Kidney (tissue), 14 donors: ENCODE results near the gene ZDHHC14. TPM values are rescaled to one million over a fixed set of nuclear protein-coding genes. Genes with fewer than 3 reads are reported as not detected.

Experiments used
- DNase-seq, 5 donors: peaks; one replicate each; pipeline ENCODE4 v3.0.0-alpha.2; 2013 to 2020
- FAIRE-seq: peaks from 2 replicates; lab custom pipeline; 2012; peaks lifted over from hg19 to GRCh38; lab: Jason Lieb, UNC
- H3K27ac ChIP-seq, 2 donors: one replicate each; pipeline ENCODE4 v1.7.0; 2013; ENCODE audit warnings: low read depth in 2 of 2, low read length in 2 of 2, inconsistent platforms in 1 of 2
- H3K27me3 ChIP-seq: one replicate; pipeline ENCODE4 v1.7.1; 2013; ENCODE audit warnings: low read length, inconsistent platforms; ENCODE audit not compliant: control insufficient read depth, insufficient read depth
- H3K36me3 ChIP-seq, 3 donors: one replicate each; pipeline versions ENCODE4 v1.7.0 to v1.7.1; 2013; ENCODE audit warnings: low read length in 3 of 3, control low read depth in 1 of 3, inconsistent platforms in 1 of 3; ENCODE audit not compliant: insufficient read depth in 3 of 3, control insufficient read depth in 2 of 3
- H3K4me1 ChIP-seq, 3 donors: one replicate each; pipeline versions ENCODE4 v1.7.0 to v1.7.1; 2013; ENCODE audit warnings: low read length in 3 of 3, inconsistent platforms in 1 of 3, low read depth in 1 of 3; ENCODE audit not compliant: control insufficient read depth in 2 of 3, insufficient read depth in 2 of 3
- H3K4me3 ChIP-seq, 3 donors: one replicate each; pipeline versions ENCODE4 v1.7.0 to v1.8.1; 2013; ENCODE audit warnings: low read length in 3 of 3, control low read depth in 1 of 3, inconsistent platforms in 1 of 3
- H3K9ac ChIP-seq, 3 donors: one replicate each; pipeline versions ENCODE4 v1.7.0 to v1.7.1; 2013; ENCODE audit warnings: low read length in 3 of 3, control low read depth in 1 of 3, inconsistent platforms in 1 of 3
- H3K9me3 ChIP-seq, 3 donors: one replicate each; pipeline versions ENCODE4 v1.7.0 to v1.7.1; 2013; ENCODE audit warnings: low read length in 3 of 3, control low read depth in 1 of 3, inconsistent platforms in 1 of 3; ENCODE audit not compliant: control insufficient read depth in 2 of 3, insufficient read depth in 1 of 3
- CTCF ChIP-seq: IDR thresholded peaks from 3 replicates; pipeline ENCODE4 v1.5.1; 2012; ENCODE audit warnings: mild to moderate bottlenecking, moderate library complexity, borderline replicate concordance; ENCODE audit not compliant: insufficient read depth; ENCODE audit errors: extremely low read depth
- intact Hi-C: fragments of 100-400 bp; cut with DNase I; formaldehyde crosslinking; loops from one replicate; pipeline ENCODE4 v1.11.1; 2022
- polyA plus RNA-seq: library from polyadenylated mRNA; stranded (reverse); fragments of 350-450 nt; fragmentation: Illumina TruSeq; extraction: RNeasy Lipid Tissue Mini Kit (QIAGEN cat#74804); gene quantifications from one replicate; pipeline ENCODE4 v1.2.3, GENCODE V29; 2014; ENCODE audit warnings: low read depth, low replicate concordance; ENCODE audit not compliant: insufficient read depth
- total RNA-seq: library from RNA; stranded (reverse); fragmentation: NEBNext Ultra II Directional; extraction: Animal tissue kit (Norgen Biotek cat#: 25700); gene quantifications from one replicate; pipeline ENCODE4 v1.2.1, GENCODE V29; 2021
- donor health status: control.
- donor health status: control.
- donor health status: control.
- donor health status: control.
- donor health status: control.
- donor health status: DM: yes; HTN: yes; CAD: no.
- donor health status: Normal renal cell carcinoma (clear cell type).

ZDHHC14 gene
- total and polyA plus RNA-seq, 2 donors from 2014 or later: 13.5 to 26.7 TPM

GRCh38 chr6:157379656-157380457, 1.1 kb upstream of the ZDHHC14 start:
- Histone ChIP-seq H3K9ac (peak overlapping the region; percentile 29 to 86 (median 34)), H3K27ac (peak overlapping the region; percentile 85 to 91), H3K9me3 (no peaks in the 10 kb centered on the region), H3K4me3 (peak overlapping the region; percentile 61 to 86 (median 78)), H3K27me3 (no peaks in the 10 kb centered on the region), H3K36me3 (no peaks in the 10 kb centered on the region), H3K4me1 (peaks cover 0 to 12% (median 3%) of the 10 kb centered on the region in 3 donors)
- intact Hi-C loops: no loop called here
- no peak for FAIRE-seq
- no peak for TF ChIP-seq CTCF
- DNase-seq: peak; percentile 92 to 97 (median 95)

- peak overlapping the region; percentile 61 to 86 (median 78) for H3K4me3 ChIP-seq
- intact Hi-C loops: no loop called here
- H3K9me3 ChIP-seq: no peaks in the 10 kb centered on the region
- H3K27ac ChIP-seq: peak overlapping the region; percentile 85 to 91
- H3K27me3 ChIP-seq: no peaks in the 10 kb centered on the region
- H3K9ac ChIP-seq: peak overlapping the region; percentile 26 to 86 (median 34)
- H3K4me1 ChIP-seq: peaks cover 0 to 12% (median 3%) of the 10 kb centered on the region in 3 donors
- H3K36me3 ChIP-seq: no peaks in the 10 kb centered on the region
- no peak for TF ChIP-seq CTCF
- FAIRE-seq (no peak), DNase-seq (no peak)
Measured at GRCh38 chr6:157380458-157380778, 572 bp upstream of the ZDHHC14 start.

GRCh38 chr6:157381631-157382621, 936 bp downstream of the ZDHHC14 start:
- Histone ChIP-seq H3K27me3 (no peaks in the 10 kb centered on the region), H3K4me3 (peak overlapping the region; percentile 64 to 84 (median 78)), H3K9me3 (no peaks in the 10 kb centered on the region), H3K9ac (peak overlapping the region; percentile 37 to 87 (median 62)), H3K4me1 (peaks cover 0 to 12% (median 3%) of the 10 kb centered on the region in 3 donors), H3K27ac (peak overlapping the region; percentile 1 to 91), H3K36me3 (no peaks in the 10 kb centered on the region)
- DNase-seq: peak; percentile 41 to 88 (median 70)
- FAIRE-seq: no peak
- intact Hi-C loops: no loop called here
- TF ChIP-seq CTCF: no peak
